Stimulated activated CD4-positive, alpha-beta T cell treated with anti-CD3 and anti-CD28 coated beads, TNF-alpha, amount 100 ng/mL, for 48 hours (primary cell): ENCODE measurements around the gene RNF175.

ENCODE experiments used
- DNase-seq, 3 donors: peaks; one replicate each; pipeline ENCODE4 v3.0.0-alpha.2; 2020; ENCODE audit warnings: low read depth in 3 of 3

The RNF175 gene

GRCh38 chr4:153759407-153760316 is at the start of gene RNF175:
RNF175 (minus strand) TSS chr4:153760024; CDS start chr4:153759862, 162 bp downstream.
- DNase-seq = no peak

GRCh38 chr4:153809307-153809706 is 49.5 kb upstream of the RNF175 start:
- DNase-seq = peak in 1 of 3 donors; percentile 33

- DNase-seq = no peak
Observed at GRCh38 chr4:153808175-153808574, 48.4 kb upstream of the RNF175 start.

GRCh38 chr4:153806073-153806472 is 46.2 kb upstream of the RNF175 start:
- DNase-seq = no peak

- no peak for DNase-seq
Observed at GRCh38 chr4:153804722-153805121, 44.9 kb upstream of the RNF175 start.

- DNase-seq = no peak
Observed at GRCh38 chr4:153799694-153800074, 39.9 kb upstream of the RNF175 start.

- DNase-seq = no peak
Observed at GRCh38 chr4:153798901-153799693, 39.3 kb upstream of the RNF175 start.

- no peak for DNase-seq
Observed at GRCh38 chr4:153798420-153798819, 38.6 kb upstream of the RNF175 start.

- DNase-seq = no peak
Observed at GRCh38 chr4:153794006-153794405, 34.2 kb upstream of the RNF175 start.

- DNase-seq = no peak
Observed at GRCh38 chr4:153792618-153793247, 32.9 kb upstream of the RNF175 start.

GRCh38 chr4:153791746-153792617 is 32.2 kb upstream of the RNF175 start:
- peak in 2 of 3 donors; percentile 23 to 36 for DNase-seq

GRCh38 chr4:153790962-153791551 is 31.2 kb upstream of the RNF175 start:
- DNase-seq = no peak

- DNase-seq = no peak
Observed at GRCh38 chr4:153790500-153790865, 30.7 kb upstream of the RNF175 start.

- DNase-seq = no peak
Observed at GRCh38 chr4:153789741-153790499, 30.1 kb upstream of the RNF175 start.

- DNase-seq = no peak
Observed at GRCh38 chr4:153788413-153789276, 28.8 kb upstream of the RNF175 start, which contains the start of gene SFRP2. SFRP2 (minus strand) TSS chr4:153789083; CDS start chr4:153788835, 248 bp downstream.

GRCh38 chr4:153788051-153788412 is 28.2 kb upstream of the RNF175 start:
- DNase-seq = no peak

- DNase-seq = no peak
Observed at GRCh38 chr4:153787575-153787974, 27.8 kb upstream of the RNF175 start.

- no peak for DNase-seq
Observed at GRCh38 chr4:153787061-153787560, 27.3 kb upstream of the RNF175 start.
